ENCODE results near the gene PKHD1. TPM values are rescaled to one million over a fixed set of nuclear protein-coding genes. Genes with fewer than 3 reads are reported as not detected.

Gene PKHD1
- total and polyA plus RNA-seq, 11 donors, result 0.02 to 0.04 TPM; not detected in 9

- Histone ChIP-seq H3K27ac (no peak overlapping the region), H3K4me3 (no peak overlapping the region), H3K4me1 (no peaks in the 10 kb centered on the region), H3K27me3 (no peaks in the 10 kb centered on the region), H3K36me3 (no peaks in the 10 kb centered on the region), H3K9me3 (peaks cover 0 to 17% (median 4%) of the 10 kb centered on the region in 12 donors)
- ATAC-seq (no peak), DNase-seq (no peak)
- intact Hi-C loops (cut with DNase I), result no loop called here
- TF ChIP-seq CTCF (IDR thresholded peaks at IDR 0.05), result no peak
- TF ChIP-seq POLR2A (IDR thresholded peaks at IDR 0.05), result no peak
- WGBS, 4 donors, result 61 to 73% (median 65%) methylated on average over 2 of the region's 2 CpGs
Measured at GRCh38 chr6:51578362-51578761, 509.1 kb downstream of the PKHD1 start.

DNA sequence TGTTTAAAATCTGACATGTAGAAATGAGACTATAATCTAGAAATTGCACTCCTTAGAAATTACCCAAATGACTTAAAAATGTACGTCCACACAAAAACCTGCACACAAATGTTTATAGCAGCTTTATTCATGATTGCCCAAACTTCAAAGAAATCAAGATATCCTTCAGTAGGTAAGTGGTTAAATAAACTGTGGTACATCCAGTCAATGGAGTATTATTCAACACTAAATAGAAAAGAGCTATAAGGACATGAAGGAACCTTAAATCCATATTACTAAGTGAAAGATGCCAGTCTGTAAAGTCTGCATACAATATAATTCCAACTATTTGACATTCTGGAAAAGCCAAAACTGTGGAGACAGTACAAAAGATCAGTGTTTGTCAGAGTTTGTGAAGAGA lies 513.4 kb downstream of the PKHD1 start:
- H3K27me3 ChIP-seq, result no peaks in the 10 kb centered on the region
- peaks cover 0 to 12% (median 2%) of the 10 kb centered on the region in 12 donors for H3K9me3 ChIP-seq
- no peaks in the 10 kb centered on the region for H3K4me1 ChIP-seq
- no peak overlapping the region for H3K4me3 ChIP-seq
- 82 to 97% (median 88%) methylated on average over 1 of the region's 1 CpG for WGBS, 4 donors
- intact Hi-C loops (cut with DNase I), result no loop called here
- TF ChIP-seq POLR2A (IDR thresholded peaks at IDR 0.05), result no peak
- no peak overlapping the region for H3K27ac ChIP-seq
- ATAC-seq (no peak), DNase-seq (no peak)
- no peaks in the 10 kb centered on the region for H3K36me3 ChIP-seq

GRCh38 chr6:51571168-51571567 lies 516.2 kb downstream of the PKHD1 start:
- TF ChIP-seq CTCF (IDR thresholded peaks at IDR 0.05) (no peak), POLR2A (IDR thresholded peaks at IDR 0.05) (no peak)
- ATAC-seq (no peak), DNase-seq (no peak)
- Histone ChIP-seq H3K27me3 (no peaks in the 10 kb centered on the region), H3K9me3 (peaks cover 0 to 6% (median under 1%) of the 10 kb centered on the region in 12 donors), H3K27ac (no peak overlapping the region), H3K36me3 (no peaks in the 10 kb centered on the region), H3K4me3 (no peak overlapping the region), H3K4me1 (no peaks in the 10 kb centered on the region)
- 79 to 90% (median 81%) methylated on average over 1 of the region's 1 CpG for WGBS, 4 donors
- intact Hi-C loops (cut with DNase I), result no loop called here

- ATAC-seq (no peak), DNase-seq (no peak)
- WGBS, 4 donors, result 78 to 86% (median 81%) methylated on average over 5 of the region's 5 CpGs
- no peak overlapping the region for H3K27ac ChIP-seq
- H3K27me3 ChIP-seq, result no peaks in the 10 kb centered on the region
- TF ChIP-seq CTCF (IDR thresholded peaks at IDR 0.05), result no peak
- TF ChIP-seq POLR2A (IDR thresholded peaks at IDR 0.05), result no peak
- no peak overlapping the region for H3K4me3 ChIP-seq
- no peaks in the 10 kb centered on the region for H3K4me1 ChIP-seq
- H3K36me3 ChIP-seq, result no peaks in the 10 kb centered on the region
- intact Hi-C loops (cut with DNase I), result no loop called here
- peaks cover 0 to 4% (median 0%) of the 10 kb centered on the region in 12 donors for H3K9me3 ChIP-seq
Measured at GRCh38 chr6:51570168-51570921, 517.1 kb downstream of the PKHD1 start.

DNA sequence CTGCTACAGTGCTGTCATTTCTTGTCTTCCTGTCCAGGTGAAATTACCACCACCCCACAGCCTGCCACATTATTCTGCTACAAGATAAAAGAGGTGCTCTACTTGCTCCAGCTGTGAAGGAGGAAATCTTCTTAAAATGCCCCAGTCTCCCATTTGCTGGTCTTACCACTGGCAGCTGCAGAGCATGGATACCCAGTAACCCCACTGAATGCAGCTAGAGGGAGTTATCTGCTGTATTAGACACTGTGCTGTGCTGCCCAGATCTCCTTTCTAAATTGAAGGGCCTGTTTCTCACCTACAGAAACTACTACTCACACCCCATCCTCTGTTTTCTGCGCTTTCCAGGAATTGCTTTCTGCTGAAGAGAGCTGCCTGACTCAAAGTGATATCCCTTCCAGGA lies 517.8 kb downstream of the PKHD1 start:
- intact Hi-C loops (cut with DNase I), result no loop called here
- Histone ChIP-seq H3K4me1 (no peaks in the 10 kb centered on the region), H3K36me3 (no peaks in the 10 kb centered on the region), H3K27ac (no peak overlapping the region), H3K9me3 (peaks cover 0 to 4% (median 0%) of the 10 kb centered on the region in 12 donors), H3K27me3 (no peaks in the 10 kb centered on the region), H3K4me3 (no peak overlapping the region)
- DNase-seq (no peak), ATAC-seq (no peak)
- TF ChIP-seq CTCF (IDR thresholded peaks at IDR 0.05) (no peak), POLR2A (IDR thresholded peaks at IDR 0.05) (no peak)
- WGBS, 4 donors, result 64 to 84% (median 76%) methylated on average over 1 of the region's 1 CpG

Measured in heart left ventricle (tissue), 16 donors.